Lower leg skin (tissue), 3 donors: Measurements from ENCODE around the gene DEDD.

Source experiments
- POLR2A ChIP-seq, 2 donors: fragments of 450-650 bp; IDR thresholded peaks; one replicate each; pipeline ENCODE4 v1.6.1; 2016 to 2017; ENCODE audit warnings: antibody characterized with exemption in 2 of 2, mild to moderate bottlenecking in 1 of 2, moderate library complexity in 1 of 2
- TF ChIP-seq, protein P1 (sequence below), 3 donors: fragments of 450-650 bp; IDR thresholded peaks; one replicate each; pipeline ENCODE4 v1.5.1; 2016; ENCODE audit warnings: antibody characterized with exemption in 3 of 3, mild to moderate bottlenecking in 3 of 3, moderate library complexity in 2 of 3

DNA sequence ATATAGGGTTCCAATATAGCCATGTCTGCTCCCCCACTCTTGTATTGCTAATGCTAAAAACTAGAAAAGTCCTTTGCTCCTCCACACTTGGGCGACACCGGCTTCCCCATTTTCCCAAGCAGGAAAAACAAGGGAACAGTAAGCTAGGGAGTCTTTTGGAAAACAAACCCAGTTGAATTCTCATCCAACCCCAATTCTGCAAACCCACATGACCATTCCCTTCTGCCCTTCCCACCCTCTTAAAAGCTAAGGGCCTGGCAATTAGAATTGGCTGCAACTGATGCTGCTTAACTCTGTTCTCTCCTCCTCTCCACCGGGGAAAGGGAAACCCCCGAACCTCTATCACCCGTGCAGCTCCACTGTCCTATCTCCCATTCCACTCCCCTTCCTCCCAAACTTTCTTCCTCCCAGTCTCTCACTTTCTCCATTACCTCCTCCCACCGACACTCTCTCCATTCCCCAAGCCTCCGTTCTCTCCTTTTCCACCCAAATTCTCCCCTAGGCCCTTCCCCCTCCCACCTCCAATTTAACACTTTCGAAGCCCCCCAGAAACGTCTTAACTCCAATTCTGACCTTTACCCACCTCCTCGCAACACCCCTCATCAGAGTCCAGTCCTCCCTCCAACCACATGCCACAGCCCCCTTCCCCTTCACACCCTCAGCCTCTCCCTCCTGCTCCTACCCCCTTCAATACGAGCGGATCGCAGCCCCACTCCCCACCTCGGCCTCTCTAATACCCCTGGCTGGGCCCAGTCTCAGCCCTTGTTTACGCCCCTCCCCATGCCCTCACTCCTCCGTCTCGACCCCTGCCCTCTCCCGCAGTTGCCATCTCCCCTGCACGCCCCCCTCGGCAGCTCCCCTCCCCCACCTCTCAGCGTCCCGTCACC is 701 bp downstream of the DEDD start:
- no peak for TF ChIP-seq POLR2A (IDR thresholded peaks at IDR 0.05)
- TF ChIP-seq, protein P1, sequence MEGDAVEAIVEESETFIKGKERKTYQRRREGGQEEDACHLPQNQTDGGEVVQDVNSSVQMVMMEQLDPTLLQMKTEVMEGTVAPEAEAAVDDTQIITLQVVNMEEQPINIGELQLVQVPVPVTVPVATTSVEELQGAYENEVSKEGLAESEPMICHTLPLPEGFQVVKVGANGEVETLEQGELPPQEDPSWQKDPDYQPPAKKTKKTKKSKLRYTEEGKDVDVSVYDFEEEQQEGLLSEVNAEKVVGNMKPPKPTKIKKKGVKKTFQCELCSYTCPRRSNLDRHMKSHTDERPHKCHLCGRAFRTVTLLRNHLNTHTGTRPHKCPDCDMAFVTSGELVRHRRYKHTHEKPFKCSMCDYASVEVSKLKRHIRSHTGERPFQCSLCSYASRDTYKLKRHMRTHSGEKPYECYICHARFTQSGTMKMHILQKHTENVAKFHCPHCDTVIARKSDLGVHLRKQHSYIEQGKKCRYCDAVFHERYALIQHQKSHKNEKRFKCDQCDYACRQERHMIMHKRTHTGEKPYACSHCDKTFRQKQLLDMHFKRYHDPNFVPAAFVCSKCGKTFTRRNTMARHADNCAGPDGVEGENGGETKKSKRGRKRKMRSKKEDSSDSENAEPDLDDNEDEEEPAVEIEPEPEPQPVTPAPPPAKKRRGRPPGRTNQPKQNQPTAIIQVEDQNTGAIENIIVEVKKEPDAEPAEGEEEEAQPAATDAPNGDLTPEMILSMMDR (IDR thresholded peaks at IDR 0.05), result no peak
